Measurements from ENCODE around the gene BCKDHB. TPM values are rescaled to one million over a fixed set of nuclear protein-coding genes. Genes with fewer than 3 reads are reported as not detected.

Gene BCKDHB
- polyA plus RNA-seq, 1 of the 3 experiments (the other 2 are of a cell fraction) = 19.9 TPM

- Histone ChIP-seq H3K79me2 (ENCODE audit: insufficient read depth) (no peaks in the 10 kb centered on the region), H3K4me1 (ENCODE audit: control insufficient read depth in 1 of 2, insufficient read depth in 2 of 2, low read depth in 1 of 2, low read length in 1 of 2) (no peaks in the 10 kb centered on the region), H3K4me2 (no peak overlapping the region), H4K20me1 (ENCODE audit: insufficient read depth) (no peaks in the 10 kb centered on the region), H3K9me3 (no peaks in the 10 kb centered on the region; the same call in 1 of the 2 replicates), H3K27me3 (ENCODE audit: insufficient read depth) (no peaks in the 10 kb centered on the region), H3K36me3 (replicated peaks in 1 of 2; ENCODE audit: control insufficient read depth in 1 of 2, insufficient read depth in 2 of 2, low read length in 1 of 2) (no peaks in the 10 kb centered on the region), H2AFZ (ENCODE audit: low read depth) (no peak overlapping the region), H3F3A (replicated peaks; ENCODE audit: insufficient read depth) (no peaks in the 10 kb centered on the region), H3K4me3 (ENCODE audit: low read depth in 2 of 2, low read length in 1 of 2) (no peak overlapping the region), H3K27ac (ENCODE audit: low read depth in 2 of 2, low read length in 1 of 2) (no peak overlapping the region), H3K9ac (no peak overlapping the region), H3K9me2 (no peaks in the 10 kb centered on the region)
- TF ChIP-seq EP300 (IDR thresholded peaks at IDR 0.05; ENCODE audit: borderline replicate concordance in 1 of 2, low read depth in 1 of 2, low read length in 1 of 2) (no peak), ELF1 (IDR thresholded peaks at IDR 0.05) (no peak), CTCF (IDR thresholded peaks at IDR 0.05) (no peak), POLR2AphosphoS5 (IDR thresholded peaks at IDR 0.05; ENCODE audit: low read depth, low read length) (no peak), PBX3 (IDR thresholded peaks at IDR 0.05) (no peak), NRF1 (IDR thresholded peaks at IDR 0.05; ENCODE audit: low read depth, low read length) (no peak), TCF12 (IDR thresholded peaks at IDR 0.05) (no peak), USF2 (IDR thresholded peaks at IDR 0.05; ENCODE audit: borderline replicate concordance, low read depth, low read length) (no peak), FOXM1 (IDR thresholded peaks at IDR 0.05; ENCODE audit: low read depth) (no peak), SIN3A (IDR thresholded peaks at IDR 0.05; ENCODE audit: borderline replicate concordance, low read depth, low read length) (no peak)
- DNase-seq = no peak
- POLR2A ChIA-PET = no interaction called here
- CTCF ChIA-PET = no interaction called here
- 47% methylated on average over 3 of the region's 3 CpGs for WGBS (ENCODE audit: low lambda C conversion rate)
These were observed 282.0 kb downstream of the BCKDHB start for GRCh38 chr6:80388507-80388906.

Other genes with a start within 250 kb of the BCKDHB start
- gene ELOVL4, start 159.1 kb upstream of the BCKDHB start, polyA plus RNA-seq (2012; rRNA removed) = 1.6 and 1.9 TPM in 2 replicates
- gene TTK, start 102.0 kb upstream of the BCKDHB start, polyA plus RNA-seq (2012; rRNA removed) = 3.6 and 4.1 TPM in 2 replicates

Measured in SK-N-SH (cell line).